ENCODE data around the gene ENO2.
"Not testable (repeated sequence)": the region's sequence is repeated elsewhere in the genome, so short reads cannot be mapped to it uniquely, and the experiment has no call there.

Gene ENO2

DNA sequence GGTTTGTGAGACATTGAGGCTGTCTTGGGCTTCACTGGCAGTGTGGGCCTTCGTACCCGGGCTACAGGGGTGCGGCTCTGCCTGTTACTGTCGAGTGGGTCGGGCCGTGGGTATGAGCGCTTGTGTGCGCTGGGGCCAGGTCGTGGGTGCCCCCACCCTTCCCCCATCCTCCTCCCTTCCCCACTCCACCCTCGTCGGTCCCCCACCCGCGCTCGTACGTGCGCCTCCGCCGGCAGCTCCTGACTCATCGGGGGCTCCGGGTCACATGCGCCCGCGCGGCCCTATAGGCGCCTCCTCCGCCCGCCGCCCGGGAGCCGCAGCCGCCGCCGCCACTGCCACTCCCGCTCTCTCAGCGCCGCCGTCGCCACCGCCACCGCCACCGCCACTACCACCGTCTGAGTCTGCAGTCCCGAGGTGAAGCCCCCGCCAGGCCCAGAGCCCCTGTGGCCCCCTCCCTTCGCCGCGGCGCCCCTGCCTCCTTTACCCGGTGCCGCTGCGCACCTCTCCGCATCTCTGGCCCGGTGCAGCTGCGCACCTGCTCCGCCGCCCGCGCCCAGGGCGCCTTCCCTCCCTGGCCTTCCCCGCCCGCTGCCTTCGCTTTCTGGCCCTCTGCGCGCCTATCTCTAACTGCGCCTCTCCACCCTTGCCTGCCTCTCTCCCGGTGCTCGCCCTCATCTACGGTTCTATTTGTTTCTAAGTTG is at the start of gene ENO2:
Gene ENO2 (plus strand): TSS at position 335 of the 701 bp plus-strand sequence. CDS start 1,253 bp downstream, outside the sequence.
- no peak for TF ChIP-seq JUND (IDR thresholded peaks at IDR 0.05; ENCODE audit: low read depth)
- in situ Hi-C loops (cut with HindIII; ENCODE audit: low pct_unique_long_range_greater_than_20kb, low sequenced_read_pairs): no loop called here
- no peak for DNase-seq (ENCODE audit: low read depth in 1 of 2, low spot score in 1 of 2)

DNA sequence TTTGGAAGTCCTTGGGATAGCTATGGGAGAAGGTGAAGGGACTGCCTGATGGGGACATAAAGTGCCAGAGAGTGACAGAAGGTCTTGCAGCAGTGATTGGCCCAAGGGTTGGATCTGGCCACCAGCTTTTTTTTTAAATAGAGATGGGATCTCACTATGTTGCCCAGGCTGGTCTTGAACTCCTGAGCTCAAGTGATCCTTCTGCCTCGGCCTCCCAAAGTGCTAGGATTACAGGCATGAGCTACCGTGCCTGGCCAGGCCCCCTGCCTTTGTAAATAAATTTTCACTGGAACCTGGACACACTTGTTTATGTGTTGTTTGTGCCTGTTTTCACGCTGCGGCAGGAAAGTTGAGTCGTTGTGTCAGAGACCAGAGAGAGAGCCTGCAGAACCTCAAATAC is 49.1 kb upstream of the ENO2 start:
- DNase-seq (ENCODE audit: low read depth in 1 of 2, low spot score in 1 of 2); in situ Hi-C loops (cut with HindIII; ENCODE audit: low pct_unique_long_range_greater_than_20kb, low sequenced_read_pairs): not testable (repeated sequence)

DNA sequence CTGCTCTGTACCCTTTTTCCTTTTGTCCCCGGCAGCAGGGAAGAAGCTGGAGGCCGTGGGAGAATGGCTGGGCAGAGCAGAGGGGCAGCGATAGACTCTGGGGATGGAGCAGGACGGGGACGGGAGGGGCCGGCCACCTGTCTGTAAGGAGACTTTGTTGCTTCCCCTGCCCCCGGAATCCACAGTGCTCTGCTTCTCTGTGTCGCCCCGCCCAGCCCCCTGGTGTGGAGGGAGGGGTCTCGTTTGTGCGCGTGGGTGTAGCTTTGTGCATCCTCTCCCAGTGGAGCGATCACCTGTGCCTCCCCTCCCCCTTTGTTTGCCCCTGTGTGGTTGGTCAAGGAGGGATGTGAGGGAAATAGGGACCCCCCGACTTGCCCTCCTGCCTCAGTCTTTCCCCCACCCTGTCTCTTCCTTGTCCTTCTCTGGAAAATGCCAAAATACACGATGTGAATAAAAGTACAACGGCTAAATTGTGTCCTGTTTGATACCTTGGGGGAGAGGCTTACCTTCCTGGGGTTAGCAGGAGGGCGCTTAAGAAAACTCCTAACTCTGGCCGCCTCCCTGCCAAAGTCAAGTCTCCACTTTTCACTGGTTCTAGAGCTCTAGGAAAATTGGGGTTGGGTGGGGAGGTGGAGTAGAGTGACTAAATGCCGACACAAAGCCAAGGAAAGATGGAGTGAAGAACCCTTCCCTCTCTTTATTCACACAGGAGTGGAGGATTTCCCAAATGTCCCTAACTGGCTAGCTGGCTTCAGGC is 48.0 kb upstream of the ENO2 start:
- no peak for TF ChIP-seq JUND (IDR thresholded peaks at IDR 0.05; ENCODE audit: low read depth)
- no peak for DNase-seq (ENCODE audit: low read depth in 1 of 2, low spot score in 1 of 2)
- in situ Hi-C loops (cut with HindIII; ENCODE audit: low pct_unique_long_range_greater_than_20kb, low sequenced_read_pairs): no loop called here

DNA sequence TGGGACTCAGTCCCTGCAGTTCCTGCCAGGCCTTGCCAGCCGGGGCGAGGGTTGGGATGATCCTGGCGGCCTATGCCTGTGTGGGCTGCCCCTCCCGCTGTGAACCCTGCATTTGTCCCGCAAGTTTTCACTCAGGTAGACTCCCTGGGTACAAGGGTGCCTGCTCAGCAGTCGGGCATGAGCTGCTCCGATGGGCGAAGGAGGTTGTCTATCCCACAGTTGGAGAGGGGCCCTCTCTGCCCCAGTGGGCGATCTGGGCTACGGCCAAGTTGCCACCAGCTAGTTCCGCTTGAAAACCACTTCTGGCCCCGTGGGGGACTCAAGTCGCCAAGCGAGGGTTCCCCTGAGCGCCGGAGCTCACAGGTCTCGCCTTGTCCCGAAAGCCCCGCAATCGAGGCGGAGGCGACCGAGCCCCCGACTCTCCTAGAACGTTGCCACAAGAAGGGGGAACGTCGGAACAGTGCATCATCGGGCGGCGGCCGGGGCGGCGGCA is 47.4 kb upstream of the ENO2 start:
- no peak for TF ChIP-seq JUND (IDR thresholded peaks at IDR 0.05; ENCODE audit: low read depth)
- in situ Hi-C loops (cut with HindIII; ENCODE audit: low pct_unique_long_range_greater_than_20kb, low sequenced_read_pairs): no loop called here
- DNase-seq (ENCODE audit: low read depth in 1 of 2, low spot score in 1 of 2): no peak

DNA sequence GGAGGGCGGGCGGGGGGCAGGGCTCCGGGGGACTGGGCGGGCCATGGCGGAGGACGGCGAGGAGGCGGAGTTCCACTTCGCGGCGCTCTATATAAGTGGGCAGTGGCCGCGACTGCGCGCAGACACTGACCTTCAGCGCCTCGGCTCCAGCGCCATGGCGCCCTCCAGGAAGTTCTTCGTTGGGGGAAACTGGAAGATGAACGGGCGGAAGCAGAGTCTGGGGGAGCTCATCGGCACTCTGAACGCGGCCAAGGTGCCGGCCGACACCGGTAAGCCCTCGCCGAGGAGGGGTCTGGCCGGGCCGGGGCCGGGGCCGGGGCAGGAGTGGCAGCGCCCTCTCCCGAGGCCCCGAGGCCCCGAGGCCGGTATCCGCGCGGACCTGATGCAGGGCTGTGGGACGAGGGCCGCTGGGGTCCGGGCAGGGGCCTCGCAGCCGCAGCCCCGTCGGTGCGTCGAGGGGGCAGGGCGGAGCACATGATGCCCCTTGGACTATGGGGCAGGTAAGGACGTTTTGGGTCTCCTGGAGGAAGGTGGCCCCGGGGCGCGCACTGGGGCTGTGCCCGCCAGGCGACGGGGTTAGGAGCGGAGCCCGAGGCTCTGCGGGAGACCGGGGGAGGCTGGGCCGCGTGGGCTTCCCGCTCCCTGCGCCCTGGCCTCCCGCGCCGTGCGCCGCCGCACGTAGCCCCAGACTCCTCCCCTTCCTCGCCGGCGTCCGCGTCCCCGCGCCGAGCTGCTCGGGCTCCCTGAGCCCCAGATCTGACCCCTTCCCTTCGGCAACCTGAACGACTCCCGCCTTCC is 46.8 kb upstream of the ENO2 start, which contains the start of gene TPI1:
Gene TPI1 (plus strand): TSS at position 119 of the 798 bp plus-strand sequence. CDS start 36 bp downstream, at position 155.
- peak; percentile 19 to 58 for DNase-seq (ENCODE audit: low read depth in 1 of 2, low spot score in 1 of 2)
- no peak for TF ChIP-seq JUND (IDR thresholded peaks at IDR 0.05; ENCODE audit: low read depth)
- in situ Hi-C loops (cut with HindIII; ENCODE audit: low pct_unique_long_range_greater_than_20kb, low sequenced_read_pairs): no loop called here

DNA sequence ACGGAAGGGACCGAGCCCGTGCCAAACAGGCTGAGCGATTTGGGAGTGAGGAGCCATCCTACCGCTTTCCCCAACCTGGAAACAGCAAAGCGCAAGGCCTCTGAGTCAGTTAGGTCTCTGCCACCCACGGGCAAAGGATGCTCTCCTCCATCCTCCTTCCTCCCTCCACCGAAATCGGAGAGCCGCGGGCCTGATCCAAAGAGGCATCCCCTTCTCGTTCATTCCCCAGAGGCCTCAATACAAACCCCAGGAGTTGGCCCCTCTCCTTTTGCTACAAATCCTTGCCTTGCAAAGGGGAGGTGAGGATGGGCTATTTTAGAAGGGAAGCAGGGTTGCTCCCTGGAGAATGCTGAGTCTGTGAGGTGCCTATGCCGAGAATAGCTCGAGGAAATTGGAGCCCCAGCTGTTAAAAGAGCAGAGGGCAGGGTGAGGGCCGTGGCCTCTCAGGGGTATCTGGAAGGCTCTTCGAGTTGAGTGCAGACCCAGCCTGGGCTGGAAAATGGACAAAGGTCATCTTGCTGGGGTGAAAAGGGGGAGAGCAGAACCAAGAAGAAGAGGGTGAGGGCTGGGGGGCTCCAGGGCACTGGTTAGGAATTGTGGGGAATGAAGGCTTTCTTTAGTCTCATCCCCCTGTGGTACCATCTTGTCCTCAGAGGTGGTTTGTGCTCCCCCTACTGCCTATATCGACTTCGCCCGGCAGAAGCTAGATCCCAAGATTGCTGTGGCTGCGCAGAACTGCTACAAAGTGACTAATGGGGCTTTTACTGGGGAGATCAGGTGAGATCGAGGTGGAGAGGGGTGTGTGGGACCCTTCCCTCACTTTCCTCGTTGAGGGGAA is 46.0 kb upstream of the ENO2 start:
- TF ChIP-seq JUND (IDR thresholded peaks at IDR 0.05; ENCODE audit: low read depth): no peak
- in situ Hi-C loops (cut with HindIII; ENCODE audit: low pct_unique_long_range_greater_than_20kb, low sequenced_read_pairs): no loop called here
- DNase-seq (ENCODE audit: low read depth in 1 of 2, low spot score in 1 of 2): no peak

DNA sequence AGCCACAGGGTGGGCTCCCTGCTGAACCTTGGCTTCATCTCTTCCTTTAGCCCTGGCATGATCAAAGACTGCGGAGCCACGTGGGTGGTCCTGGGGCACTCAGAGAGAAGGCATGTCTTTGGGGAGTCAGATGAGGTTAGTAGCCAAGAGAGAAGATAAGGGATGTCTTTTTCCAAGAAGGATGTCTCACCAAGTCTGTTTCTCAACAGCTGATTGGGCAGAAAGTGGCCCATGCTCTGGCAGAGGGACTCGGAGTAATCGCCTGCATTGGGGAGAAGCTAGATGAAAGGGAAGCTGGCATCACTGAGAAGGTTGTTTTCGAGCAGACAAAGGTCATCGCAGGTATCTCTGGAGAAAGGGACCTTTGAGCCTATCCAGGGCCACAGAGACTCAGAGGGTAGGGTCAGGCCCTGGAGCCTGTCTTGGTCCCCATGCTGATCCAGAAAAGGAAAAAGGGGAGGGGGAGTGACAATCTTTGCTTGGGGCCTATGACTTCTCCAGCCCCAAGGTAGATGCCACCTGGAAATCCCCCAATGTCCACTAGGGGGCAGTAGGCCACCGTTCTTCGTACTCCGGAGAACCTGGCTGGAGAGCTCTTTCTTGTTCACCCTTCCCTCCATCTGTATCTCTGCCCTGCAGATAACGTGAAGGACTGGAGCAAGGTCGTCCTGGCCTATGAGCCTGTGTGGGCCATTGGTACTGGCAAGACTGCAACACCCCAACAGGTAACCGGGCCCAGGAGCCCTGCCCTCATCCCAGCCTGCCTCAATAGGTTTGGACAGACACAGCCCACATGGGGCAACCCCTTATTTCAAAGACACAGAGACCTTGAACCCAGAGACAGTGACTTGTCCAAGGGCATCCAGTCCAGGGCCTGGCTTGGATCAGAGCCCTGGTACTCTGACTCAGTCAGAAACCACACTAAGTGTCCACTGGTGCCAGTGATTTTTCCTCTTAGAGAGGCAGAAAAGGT is 45.0 kb upstream of the ENO2 start:
- TF ChIP-seq JUND (IDR thresholded peaks at IDR 0.05; ENCODE audit: low read depth): no peak
- peak; percentile 18 to 65 for DNase-seq (ENCODE audit: low read depth in 1 of 2, low spot score in 1 of 2)
- in situ Hi-C loops (cut with HindIII; ENCODE audit: low pct_unique_long_range_greater_than_20kb, low sequenced_read_pairs): no loop called here

DNA sequence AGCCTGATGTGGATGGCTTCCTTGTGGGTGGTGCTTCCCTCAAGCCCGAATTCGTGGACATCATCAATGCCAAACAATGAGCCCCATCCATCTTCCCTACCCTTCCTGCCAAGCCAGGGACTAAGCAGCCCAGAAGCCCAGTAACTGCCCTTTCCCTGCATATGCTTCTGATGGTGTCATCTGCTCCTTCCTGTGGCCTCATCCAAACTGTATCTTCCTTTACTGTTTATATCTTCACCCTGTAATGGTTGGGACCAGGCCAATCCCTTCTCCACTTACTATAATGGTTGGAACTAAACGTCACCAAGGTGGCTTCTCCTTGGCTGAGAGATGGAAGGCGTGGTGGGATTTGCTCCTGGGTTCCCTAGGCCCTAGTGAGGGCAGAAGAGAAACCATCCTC is 44.1 kb upstream of the ENO2 start:
- in situ Hi-C loops (cut with HindIII; ENCODE audit: low pct_unique_long_range_greater_than_20kb, low sequenced_read_pairs); DNase-seq (ENCODE audit: low read depth in 1 of 2, low spot score in 1 of 2): not testable (repeated sequence)

DNA sequence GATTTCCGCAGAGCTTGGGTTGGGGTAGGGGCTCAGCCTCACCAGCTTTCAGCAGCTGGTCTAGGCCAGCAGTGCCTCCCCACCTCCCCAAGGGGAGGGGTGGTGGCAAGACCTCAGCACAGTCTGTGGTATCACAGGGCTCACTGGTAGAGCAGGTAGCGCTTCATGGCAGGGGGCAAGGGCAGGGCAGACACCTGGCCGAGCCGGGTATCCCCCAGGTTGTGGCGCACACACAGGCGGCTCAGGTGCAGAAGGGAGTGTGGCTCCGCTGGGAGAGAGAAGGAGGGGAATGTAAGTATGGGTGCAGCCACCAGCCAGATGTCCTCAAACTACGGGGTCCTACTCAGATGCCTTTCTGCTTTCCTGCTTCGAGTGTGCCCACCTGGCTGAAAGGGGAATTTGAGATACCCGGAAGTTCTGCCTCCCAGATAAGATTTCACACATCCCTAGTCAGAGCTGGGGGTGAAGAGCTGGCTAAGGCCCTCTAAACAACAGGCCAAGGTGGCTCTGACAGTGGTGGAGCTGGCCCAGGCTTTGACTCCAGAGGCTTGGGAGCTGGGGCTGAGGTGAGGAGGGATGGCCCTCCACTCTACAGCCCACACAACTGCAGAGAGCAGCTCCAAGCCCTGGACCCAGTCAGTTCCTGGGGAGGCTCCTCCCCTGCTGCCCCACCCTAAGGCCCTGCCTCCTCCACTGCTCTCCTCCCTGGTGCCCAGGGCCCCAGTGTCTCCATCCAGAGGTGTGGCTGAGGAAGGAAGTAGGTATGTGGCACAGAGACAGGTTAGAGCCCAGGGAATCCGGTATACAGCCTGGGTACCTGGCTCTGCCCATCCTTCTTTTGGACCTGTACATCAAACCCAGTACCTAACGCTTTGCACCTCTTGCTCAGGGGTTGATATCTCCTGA is 43.1 kb upstream of the ENO2 start:
- no peak for TF ChIP-seq JUND (IDR thresholded peaks at IDR 0.05; ENCODE audit: low read depth)
- no peak for DNase-seq (ENCODE audit: low read depth in 1 of 2, low spot score in 1 of 2)
- in situ Hi-C loops (cut with HindIII; ENCODE audit: low pct_unique_long_range_greater_than_20kb, low sequenced_read_pairs): no loop called here
